H1 (cell line): ENCODE data around the gene IQCH. TPM values are rescaled to one million over a fixed set of nuclear protein-coding genes. Genes with fewer than 3 reads are reported as not detected.

ENCODE experiments used
- CTBP2 ChIP-seq: IDR thresholded peaks from 2 replicates; pipeline ENCODE4 v1.7.0; 2011; ENCODE audit warnings: borderline replicate concordance, mild to moderate bottlenecking, moderate library complexity, mixed read lengths, low read length; ENCODE audit not compliant: insufficient read depth, insufficient read length
- HDAC6 ChIP-seq: IDR thresholded peaks from one replicate; pipeline ENCODE4 v1.7.1; 2012; ENCODE audit warnings: low read depth, mild to moderate bottlenecking, inconsistent platforms, low read length, moderate library complexity
- SIN3A ChIP-seq, 2 experiments: IDR thresholded peaks in 1 of 2; conservative IDR thresholded peaks in 1 of 2; 2 replicates each; pipeline ENCODE4 v1.6.1; 2011 to 2012; ENCODE audit warnings: low read length in 2 of 2, improper control_type of control experiment in 1 of 2, low read depth in 1 of 2, mild to moderate bottlenecking in 1 of 2
- polyA plus RNA-seq, 7 experiments: library from polyadenylated mRNA; depleted of rRNA in 3 of 7; stranded (reverse) in 5 of 7; unstranded in 2 of 7; fragments of >200 nt in 5 of 7; fragments of 200-250 nt in 2 of 7; gene quantifications; 1 replicate in 5 of 7; 2 replicates in 1 of 7; 4 replicates in 1 of 7; pipeline versions ENCODE4 v1.2.1 to v1.2.3, GENCODE V29; 2011 to 2013; ENCODE audit warnings: missing spikeins in 2 of 7, mixed read lengths in 2 of 7
- total RNA-seq: library from RNA; stranded (reverse); fragmentation: NEBNext Ultra II Directional; extraction: Animal tissue kit (Norgen Biotek cat#: 25700); gene quantifications from 2 replicates; pipeline ENCODE4 v1.2.1, GENCODE V29; 2021
- TF ChIP-seq, protein P1 (sequence below): IDR thresholded peaks from 2 replicates; pipeline ENCODE4 v1.6.1; 2012; ENCODE audit warnings: low read length, inconsistent platforms

The IQCH gene
- total and polyA plus RNA-seq, 2 of the 8 experiments (the other 6 are each of a cell fraction or from before 2014, with no cell fraction given) = 0.60 to 1.9 TPM

- TF ChIP-seq, protein P1, sequence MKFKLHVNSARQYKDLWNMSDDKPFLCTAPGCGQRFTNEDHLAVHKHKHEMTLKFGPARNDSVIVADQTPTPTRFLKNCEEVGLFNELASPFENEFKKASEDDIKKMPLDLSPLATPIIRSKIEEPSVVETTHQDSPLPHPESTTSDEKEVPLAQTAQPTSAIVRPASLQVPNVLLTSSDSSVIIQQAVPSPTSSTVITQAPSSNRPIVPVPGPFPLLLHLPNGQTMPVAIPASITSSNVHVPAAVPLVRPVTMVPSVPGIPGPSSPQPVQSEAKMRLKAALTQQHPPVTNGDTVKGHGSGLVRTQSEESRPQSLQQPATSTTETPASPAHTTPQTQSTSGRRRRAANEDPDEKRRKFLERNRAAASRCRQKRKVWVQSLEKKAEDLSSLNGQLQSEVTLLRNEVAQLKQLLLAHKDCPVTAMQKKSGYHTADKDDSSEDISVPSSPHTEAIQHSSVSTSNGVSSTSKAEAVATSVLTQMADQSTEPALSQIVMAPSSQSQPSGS = no peak
- TF ChIP-seq SIN3A (conservative IDR thresholded peaks at IDR 0.05 in 1 of 2, IDR thresholded peaks at IDR 0.05 in 1 of 2; ENCODE audit: low read depth in 1 of 2, low read length in 2 of 2) (no peak), CTBP2 (no peak), HDAC6 (no peak)
These were observed 26.3 kb upstream of the IQCH start (continued) for GRCh38 chr15:67228286-67228685.
